Testis (tissue), 3 donors: Measurements from ENCODE around the gene PRF1. TPM values are rescaled to one million over a fixed set of nuclear protein-coding genes. Genes with fewer than 3 reads are reported as not detected.

Experiments
- DNase-seq: peaks from one replicate; pipeline ENCODE4 v3.0.0-alpha.2; 2019
- H3K27ac ChIP-seq, 2 donors: fragments of 200-600 bp; sonication (generic); one replicate each; pipeline ENCODE4 v1.5.1; 2019
- H3K27me3 ChIP-seq: fragments of 200-600 bp; sonication (generic); one replicate; pipeline ENCODE4 v1.5.1; 2019
- H3K36me3 ChIP-seq: fragments of 200-600 bp; sonication (generic); one replicate; pipeline ENCODE4 v1.5.1; 2017; ENCODE audit warnings: low read depth; ENCODE audit errors: missing control alignments
- H3K4me1 ChIP-seq: fragments of 200-600 bp; sonication (generic); one replicate; pipeline ENCODE4 v1.5.1; 2019
- H3K4me3 ChIP-seq, 2 donors: fragments of 200-600 bp; sonication (generic); one replicate each; pipeline ENCODE4 v1.5.1; 2017 to 2019
- H3K9me3 ChIP-seq: fragments of 200-600 bp; sonication (generic); one replicate; pipeline ENCODE4 v1.5.1; 2017
- CTCF ChIP-seq, 3 experiments: fragments of 450-650 bp in 2 of 3; fragments of 200-600 bp in 1 of 3; sonication (generic) in 1 of 3; IDR thresholded peaks; one replicate each; pipeline ENCODE4 v1.5.1; 2016 to 2019; ENCODE audit warnings: antibody characterized with exemption in 3 of 3, mild to moderate bottlenecking in 2 of 3, moderate library complexity in 1 of 3
- POLR2A ChIP-seq: fragments of 450-650 bp; IDR thresholded peaks from one replicate; pipeline ENCODE4 v1.6.1; 2017; ENCODE audit warnings: antibody characterized with exemption, mild to moderate bottlenecking, moderate library complexity
- WGBS, 2 donors: methylation state at CpG; one replicate each; pipeline ENCODE4 v1.1.5; 2018; 5-methylcytosine and 5-hydroxymethylcytosine counted together
- intact Hi-C: fragments of 100-400 bp; cut with DNase I; formaldehyde crosslinking; loops from one replicate; pipeline ENCODE4 v1.15.1; 2023; ENCODE audit warnings: low total_unique reads
- polyA plus RNA-seq: library from polyadenylated mRNA; stranded (reverse); fragments of 350-450 nt; fragmentation: Illumina TruSeq; extraction: RNeasy Lipid Tissue Mini Kit (QIAGEN cat#74804); gene quantifications from one replicate; pipeline ENCODE4 v1.2.3, GENCODE V29; 2014; ENCODE audit warnings: low read depth, low replicate concordance; ENCODE audit not compliant: insufficient read depth
- total RNA-seq, 2 donors: library from RNA; depleted of rRNA; stranded (reverse); fragments of >200 nt; gene quantifications; one replicate each; pipeline ENCODE4 v1.2.3, GENCODE V29; 2016

PRF1 gene
- total and polyA plus RNA-seq, 3 donors from 2014 or later, result 0.55 to 2.2 (median 1.8) TPM

- H3K27me3 ChIP-seq, result no peaks in the 10 kb centered on the region
- H3K36me3 ChIP-seq, result no peaks in the 10 kb centered on the region
- TF ChIP-seq POLR2A (no peak), CTCF (IDR thresholded peaks at IDR 0.05) (no peak)
- intact Hi-C loops, result no loop called here
- 86 to 94% methylated on average over 8 of the region's 8 CpGs for WGBS, 2 donors
- H3K4me3 ChIP-seq, result no peak overlapping the region
- no peak for DNase-seq
- H3K9me3 ChIP-seq, result no peaks in the 10 kb centered on the region
- H3K4me1 ChIP-seq, result no peaks in the 10 kb centered on the region
- no peak overlapping the region for H3K27ac ChIP-seq
Observed at GRCh38 chr10:70599319-70599718, 3.2 kb downstream of the PRF1 start.

GRCh38 chr10:70598857-70599295, 3.7 kb downstream of the PRF1 start:
- WGBS, 2 donors, result 81 to 86% methylated on average over 16 of the region's 16 CpGs
- TF ChIP-seq CTCF (IDR thresholded peaks at IDR 0.05) (no peak), POLR2A (no peak)
- intact Hi-C loops, result no loop called here

GRCh38 chr10:70597856-70598815, 4.4 kb downstream of the PRF1 start:
- DNase-seq, result no peak
- no peak overlapping the region for H3K27ac ChIP-seq
- H3K9me3 ChIP-seq, result no peaks in the 10 kb centered on the region
- TF ChIP-seq POLR2A (no peak), CTCF (IDR thresholded peaks at IDR 0.05) (no peak)
- H3K4me3 ChIP-seq, result no peak overlapping the region
- H3K36me3 ChIP-seq, result no peaks in the 10 kb centered on the region
- H3K27me3 ChIP-seq, result no peaks in the 10 kb centered on the region
- 90 to 94% methylated on average over 19 to 32 of the region's 34 CpGs for WGBS, 2 donors
- intact Hi-C loops, result no loop called here
- no peaks in the 10 kb centered on the region for H3K4me1 ChIP-seq

More at GRCh38 chr10:70598857-70599295, 3.7 kb downstream of the PRF1 start:
- Histone ChIP-seq H3K36me3 (no peaks in the 10 kb centered on the region), H3K4me1 (no peaks in the 10 kb centered on the region), H3K27ac (no peak overlapping the region), H3K9me3 (no peaks in the 10 kb centered on the region), H3K27me3 (no peaks in the 10 kb centered on the region), H3K4me3 (no peak overlapping the region)
- DNase-seq, result no peak

- 82 to 84% methylated on average over 8 of the region's 8 CpGs for WGBS, 2 donors
- DNase-seq, result no peak
- H3K27me3 ChIP-seq, result no peaks in the 10 kb centered on the region
- H3K36me3 ChIP-seq, result no peaks in the 10 kb centered on the region
- intact Hi-C loops, result no loop called here
- no peak overlapping the region for H3K27ac ChIP-seq
- H3K9me3 ChIP-seq, result no peaks in the 10 kb centered on the region
- no peak for TF ChIP-seq CTCF (IDR thresholded peaks at IDR 0.05)
- no peak for TF ChIP-seq POLR2A
- H3K4me1 ChIP-seq, result no peaks in the 10 kb centered on the region
- H3K4me3 ChIP-seq, result no peak overlapping the region
Observed at GRCh38 chr10:70596860-70597809, 5.4 kb downstream of the PRF1 start.
